Retinal pigment epithelial cell (primary cell): ENCODE measurements around the gene UNCX.

Source experiments
- DNase-seq: peaks from one replicate; pipeline ENCODE4 v3.0.0-alpha.2; 2010; ENCODE audit warnings: low read depth
- H3K4me3 ChIP-seq: 2 replicates; pipeline ENCODE4 v1.5.1; 2011; ENCODE audit warnings: mild to moderate bottlenecking, low read length, control low read depth, moderate library complexity
- CTCF ChIP-seq: conservative IDR thresholded peaks from 2 replicates; pipeline ENCODE4 v1.5.1; 2011; ENCODE audit warnings: low read depth, low read length, control low read depth, inconsistent platforms

UNCX gene

DNA sequence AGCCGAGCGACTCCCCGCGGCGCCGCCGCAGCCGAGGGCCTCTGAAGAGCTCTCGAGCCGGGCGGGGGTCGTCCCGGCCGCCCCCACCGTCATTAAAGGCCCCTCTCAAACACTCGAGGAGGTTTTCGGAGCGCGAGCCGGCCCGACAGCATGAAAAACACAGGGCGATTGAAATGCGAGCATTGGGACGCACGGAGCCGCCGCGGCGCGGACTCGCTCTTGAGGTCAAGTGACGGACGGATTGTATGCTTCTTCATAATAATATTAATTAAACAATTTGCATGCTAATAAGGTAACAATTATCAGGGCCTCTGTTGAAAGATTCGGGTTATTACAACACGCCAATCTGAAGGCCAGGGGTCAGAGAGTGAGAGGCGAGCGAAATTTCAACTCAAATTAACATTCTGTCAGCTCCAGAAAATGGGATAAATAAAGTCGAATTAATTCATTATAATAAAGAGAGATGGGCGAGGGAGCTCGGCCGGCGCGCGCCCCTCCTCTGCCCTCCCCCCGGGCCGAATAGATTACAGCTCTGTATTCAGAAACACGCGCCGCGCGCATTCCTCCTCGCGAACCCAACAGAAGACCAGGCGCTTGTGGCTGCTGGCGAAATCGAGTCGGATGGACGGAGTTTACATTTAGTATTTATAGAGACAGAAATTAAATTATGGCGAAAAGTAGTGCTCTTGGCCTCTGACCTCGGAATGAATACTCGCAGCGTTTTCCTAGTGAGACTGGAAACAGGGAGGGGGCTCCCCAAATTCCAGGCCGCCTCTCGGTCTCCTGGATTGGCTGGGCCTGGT, 2.1 kb upstream of the UNCX start:
- DNase-seq: no peak
- no peak overlapping the region for H3K4me3 ChIP-seq
- no peak for TF ChIP-seq CTCF

DNA sequence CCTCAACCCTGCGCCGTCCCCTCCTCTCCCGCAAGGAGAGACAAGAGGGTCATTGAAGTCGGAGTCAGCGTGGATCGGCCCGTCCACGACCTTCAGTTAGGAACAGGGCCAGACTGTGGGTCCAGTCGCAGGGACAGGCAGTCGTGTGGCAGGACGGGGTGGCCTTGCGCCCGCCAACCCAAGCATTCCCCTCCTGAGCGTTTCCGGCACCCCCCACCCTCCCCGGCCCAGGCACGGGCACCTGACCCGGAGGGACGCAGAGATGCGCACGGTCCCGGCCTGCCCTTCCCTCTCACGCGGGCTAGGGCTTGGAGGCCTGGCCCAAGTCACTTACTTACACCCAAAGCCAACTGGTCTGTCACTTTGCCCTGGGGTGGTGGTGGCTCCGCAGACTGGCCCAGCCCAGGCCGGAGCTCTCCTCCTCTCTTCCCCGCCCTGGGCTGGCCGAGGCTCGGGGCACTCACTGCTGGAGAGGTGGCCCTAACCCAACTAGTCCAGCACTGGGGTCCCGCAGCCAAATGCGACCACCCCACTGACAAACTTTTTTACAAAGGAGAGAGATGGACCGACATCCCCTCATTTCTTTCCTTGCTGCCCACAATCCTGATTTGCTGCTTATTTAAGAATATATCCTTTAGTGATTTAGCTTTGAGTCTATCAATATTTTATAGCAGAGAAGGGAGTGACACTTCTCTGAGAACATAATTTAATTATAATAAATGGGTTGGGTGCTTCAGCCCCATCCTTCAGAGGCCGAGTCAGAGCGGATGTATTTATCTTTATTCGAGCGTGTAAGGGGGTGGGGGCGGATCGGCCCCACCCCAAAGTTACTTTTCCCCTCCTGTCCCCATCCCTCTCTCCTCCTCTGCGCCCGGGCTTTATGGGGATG, 1.2 kb upstream of the UNCX start:
- DNase-seq: no peak
- H3K4me3 ChIP-seq: no peak overlapping the region
- TF ChIP-seq CTCF: no peak

DNA sequence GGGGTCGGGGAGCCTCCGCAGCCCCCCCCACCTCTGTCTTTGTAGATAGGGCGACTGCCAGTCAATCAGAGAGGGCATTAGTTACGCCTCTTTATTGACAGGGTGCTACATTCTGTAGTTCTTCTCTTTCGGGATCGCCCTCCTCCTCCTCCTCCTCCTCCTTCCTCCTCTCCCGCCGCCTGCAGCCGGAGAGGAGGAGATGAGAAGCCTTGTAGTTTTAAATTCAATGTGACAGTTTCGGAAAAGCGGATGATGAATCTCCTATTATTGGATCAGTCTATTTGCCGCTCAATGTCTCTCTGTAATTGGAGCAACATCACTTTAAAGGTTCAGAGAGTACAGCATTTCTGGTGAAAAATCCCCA, 587 bp upstream of the UNCX start:
- H3K4me3 ChIP-seq: no peak overlapping the region
- no peak for TF ChIP-seq CTCF
- no peak for DNase-seq

DNA sequence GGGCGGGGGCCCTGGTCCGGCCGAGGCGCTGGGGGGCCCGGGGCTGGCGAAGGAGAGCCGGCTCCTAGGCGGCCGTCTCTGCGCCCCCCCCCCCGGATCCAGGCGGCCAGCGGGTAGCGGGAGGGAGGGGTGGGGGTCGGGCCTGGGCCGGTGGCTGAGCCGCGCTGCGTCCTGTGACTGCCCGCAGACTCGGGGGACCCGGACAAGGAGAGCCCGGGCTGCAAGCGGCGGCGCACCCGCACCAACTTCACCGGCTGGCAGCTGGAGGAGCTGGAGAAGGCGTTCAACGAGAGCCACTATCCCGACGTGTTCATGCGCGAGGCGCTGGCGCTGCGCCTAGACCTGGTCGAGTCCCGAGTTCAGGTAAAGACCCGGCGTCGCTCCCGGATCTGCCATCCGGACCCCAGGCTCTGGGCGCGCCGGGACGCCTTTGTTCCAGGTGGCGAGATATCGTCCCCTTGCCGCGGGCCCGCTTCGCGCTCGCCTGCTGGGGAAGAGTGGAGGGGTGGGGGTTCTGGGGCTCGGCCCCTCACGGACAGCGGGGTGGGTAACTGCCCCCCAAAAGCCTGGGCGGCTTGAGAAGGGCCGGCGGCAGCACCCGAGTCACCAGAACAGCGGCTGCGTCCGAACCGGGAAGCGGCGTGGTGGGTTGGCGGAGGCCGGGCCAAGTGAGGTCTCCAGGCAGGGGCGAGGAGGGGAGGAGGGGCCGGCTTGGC, 819 bp downstream of the UNCX start:
- no peak for TF ChIP-seq CTCF
- no peak overlapping the region for H3K4me3 ChIP-seq
- DNase-seq: no peak

GRCh38 chr7:1234049-1234880, 1.6 kb downstream of the UNCX start:
- no peak overlapping the region for H3K4me3 ChIP-seq
- no peak for DNase-seq
- TF ChIP-seq CTCF: no peak

DNA sequence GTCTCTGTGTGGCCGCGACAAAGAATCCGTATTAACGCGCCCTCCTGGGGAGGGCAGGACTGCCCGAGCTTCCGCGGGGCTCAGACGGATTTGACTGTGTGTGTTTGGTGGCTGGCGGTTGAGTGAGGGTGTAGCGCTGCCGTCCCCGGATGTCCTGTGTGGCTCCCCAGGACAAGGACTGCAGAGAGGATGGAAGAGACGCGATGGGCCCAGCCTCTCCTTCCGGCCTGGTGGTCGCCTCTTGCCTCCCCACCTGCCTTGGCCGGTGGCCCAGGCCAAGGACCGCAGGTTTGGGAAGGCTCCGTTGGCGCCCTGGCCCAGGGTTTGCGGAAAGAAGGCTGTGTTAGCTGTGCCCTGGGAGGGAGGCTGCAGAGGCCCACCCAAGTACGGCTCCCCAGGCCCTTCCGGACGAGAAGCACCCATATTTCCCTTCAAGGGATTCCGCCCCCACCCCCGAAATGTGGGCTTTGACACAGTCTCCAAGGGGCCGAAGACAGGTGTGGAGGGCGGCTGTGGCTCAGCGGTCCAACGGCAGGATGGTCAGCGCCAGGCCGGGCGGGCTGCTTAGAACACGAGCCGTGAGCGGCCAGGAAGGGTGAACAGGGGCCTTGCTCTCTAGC, 2.3 kb downstream of the UNCX start:
- no peak for TF ChIP-seq CTCF
- DNase-seq: no peak
- no peak overlapping the region for H3K4me3 ChIP-seq
